Spleen (tissue), 11 donors: ENCODE results near the gene DLG1. TPM values are rescaled to one million over a fixed set of nuclear protein-coding genes. Genes with fewer than 3 reads are reported as not detected.

Experiments
- DNase-seq: peaks from one replicate; pipeline ENCODE4 v3.0.0-alpha.2; 2020
- H3K27ac ChIP-seq, 8 donors: fragments of 200-600 bp; sonication (generic) in 7 of 8; 1 replicate in 4 of 8; 2 replicates in 4 of 8; pipeline versions ENCODE4 v1.5.0 to v1.8.0; 2016 to 2021; ENCODE audit warnings: inconsistent platforms in 4 of 8, mild to moderate bottlenecking in 4 of 8, moderate library complexity in 1 of 8
- H3K27me3 ChIP-seq, 7 donors: fragments of 200-600 bp; sonication (generic) in 6 of 7; replicated peaks in 1 of 7; 1 replicate in 4 of 7; 2 replicates in 3 of 7; pipeline versions ENCODE4 v1.5.0 to v1.8.0; 2016 to 2021; ENCODE audit warnings: inconsistent platforms in 3 of 7, mild to moderate bottlenecking in 1 of 7
- H3K36me3 ChIP-seq, 6 donors: fragments of 200-600 bp; sonication (generic) in 5 of 6; 1 replicate in 4 of 6; 2 replicates in 2 of 6; pipeline versions ENCODE4 v1.5.0 to v1.8.0; 2016 to 2021; ENCODE audit warnings: inconsistent platforms in 2 of 6
- H3K4me1 ChIP-seq, 6 donors: fragments of 200-600 bp; sonication (generic) in 5 of 6; 1 replicate in 3 of 6; 2 replicates in 3 of 6; pipeline versions ENCODE4 v1.5.0 to v1.8.0; 2016 to 2021; ENCODE audit warnings: inconsistent platforms in 3 of 6
- H3K4me3 ChIP-seq, 8 donors: fragments of 200-600 bp; sonication (generic) in 7 of 8; 1 replicate in 4 of 8; 2 replicates in 4 of 8; pipeline versions ENCODE4 v1.5.0 to v1.8.0; 2016 to 2021; ENCODE audit warnings: inconsistent platforms in 4 of 8, mild to moderate bottlenecking in 4 of 8, moderate library complexity in 2 of 8
- H3K9me3 ChIP-seq, 8 donors: fragments of 200-600 bp; sonication (generic) in 7 of 8; 1 replicate in 4 of 8; 2 replicates in 4 of 8; pipeline versions ENCODE4 v1.5.0 to v1.8.0; 2016 to 2021; ENCODE audit warnings: inconsistent platforms in 4 of 8
- CTCF ChIP-seq, 11 experiments: fragments of 200-600 bp in 7 of 11; fragments of 450-650 bp in 4 of 11; sonication (generic) in 4 of 11; IDR thresholded peaks in 8 of 11; conservative IDR thresholded peaks in 3 of 11; 1 replicate in 7 of 11; 2 replicates in 4 of 11; pipeline versions ENCODE4 v1.4.0 to v1.8.0; 2016 to 2021; ENCODE audit warnings: antibody characterized with exemption in 11 of 11, inconsistent platforms in 4 of 11, mild to moderate bottlenecking in 1 of 11
- POLR2A ChIP-seq, 3 donors: fragments of 450-650 bp; IDR thresholded peaks; one replicate each; pipeline ENCODE4 v1.5.1; 2017; ENCODE audit warnings: antibody characterized with exemption in 3 of 3, mild to moderate bottlenecking in 1 of 3
- POLR2AphosphoS5 ChIP-seq, 3 donors: sonication (generic); formaldehyde crosslinking; IDR thresholded peaks; one replicate each; pipeline ENCODE4 v1.5.1; 2017; ENCODE audit warnings: antibody characterized with exemption in 3 of 3
- WGBS, 5 donors: extraction: QIAGEN DNeasy Blood & Tissue Kit in 3 of 5; methylation state at CpG; one replicate each; pipeline versions ENCODE4 v1.1.5 to v1.1.7; 2013 to 2018; 5-methylcytosine and 5-hydroxymethylcytosine counted together
- intact Hi-C: fragments of 100-400 bp; cut with DNase I; formaldehyde crosslinking; loops from one replicate; pipeline ENCODE4 v1.15.0; 2023; ENCODE audit warnings: low total_unique reads
- polyA plus RNA-seq, 3 donors: library from polyadenylated mRNA; stranded (reverse); fragments of 200-250 nt; gene quantifications; one replicate each; pipeline ENCODE4 v1.2.1, GENCODE V29; 2013
- total RNA-seq, 7 donors: library from RNA; depleted of rRNA in 3 of 7; stranded (reverse); fragments of >200 nt in 3 of 7; fragmentation: NEBNext Ultra II Directional in 4 of 7; extraction: Animal tissue kit (Norgen Biotek cat#: 25700) in 4 of 7; gene quantifications; one replicate each; pipeline versions ENCODE4 v1.1.0 to v1.2.1, GENCODE V29; 2016 to 2021
- donor health status: healthy with polysubstance abuse.
- donor health status: DM: no; HTN: no; CAD: no; lungs with moderate emphysema.
- donor health status: DM: no; HTN: no; CAD: no.
- donor health status: Bipolar disorder and iron deficiency.
- donor health status: healthy.
- donor health status: DM: no; HTN: no; CAD: no.
- donor health status: DM: yes; HTN: yes; CAD: no.

DLG1 gene
- total and polyA plus RNA-seq, 10 donors = 11.0 to 92.3 (median 59.1) TPM

- intact Hi-C loops = no loop called here
- 82 to 92% (median 88%) methylated on average over 6 of the region's 6 CpGs for WGBS, 5 donors
- no peaks in the 10 kb centered on the region for H3K36me3 ChIP-seq
Measured at GRCh38 chr3:197303452-197303851, 5.0 kb upstream of the DLG1 start.

DNA sequence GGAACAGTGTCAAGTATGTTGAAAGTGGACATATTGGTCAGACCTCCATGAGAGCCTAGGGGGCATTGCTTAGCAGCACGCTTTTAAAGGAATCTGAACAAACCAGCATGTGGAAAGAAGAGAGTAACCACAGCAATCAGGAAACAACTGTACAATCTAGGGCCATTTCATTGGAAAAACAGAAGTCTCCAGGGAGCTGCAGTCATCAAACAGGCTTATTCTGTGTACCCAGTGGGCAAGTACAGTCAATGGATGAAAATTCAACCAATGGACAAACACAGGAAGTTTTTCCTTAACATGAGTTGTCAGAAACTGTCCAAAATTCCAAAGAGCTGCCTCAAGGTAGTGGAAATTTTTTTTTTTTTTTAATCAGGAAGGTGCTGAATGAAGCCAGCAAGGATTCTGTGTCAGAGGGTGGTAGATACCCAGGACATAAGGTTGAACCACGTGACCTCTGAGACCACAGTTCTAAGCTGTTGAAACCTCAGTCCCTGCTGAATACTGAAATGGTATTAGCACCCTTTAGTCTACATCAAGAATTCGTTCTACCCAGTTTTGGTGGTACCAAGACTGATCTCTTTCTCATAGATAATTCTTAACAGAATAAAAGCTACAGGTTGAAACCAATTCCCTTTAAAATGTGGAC, 4.4 kb upstream of the DLG1 start:
- Histone ChIP-seq H3K9me3 (no peaks in the 10 kb centered on the region), H3K27ac (no peak overlapping the region), H3K4me1 (peaks cover 0 to 27% (median 13%) of the 10 kb centered on the region in 6 donors), H3K27me3 (peaks cover 0 to 15% (median 0%) of the 10 kb centered on the region in 7 donors), H3K36me3 (no peaks in the 10 kb centered on the region), H3K4me3 (no peak overlapping the region)
- no peak for DNase-seq
- intact Hi-C loops = no loop called here
- TF ChIP-seq POLR2AphosphoS5 (IDR thresholded peaks at IDR 0.05) = no peak
- TF ChIP-seq POLR2A (IDR thresholded peaks at IDR 0.05) = no peak
- no peak for TF ChIP-seq CTCF (IDR thresholded peaks at IDR 0.05 in 8 of 11, conservative IDR thresholded peaks at IDR 0.05 in 3 of 11)
- 61 to 76% (median 70%) methylated on average over 3 of the region's 3 CpGs for WGBS, 5 donors

More at GRCh38 chr3:197303452-197303851, 5.0 kb upstream of the DLG1 start:
- Histone ChIP-seq H3K27ac (no peak overlapping the region), H3K4me3 (no peak overlapping the region), H3K9me3 (no peaks in the 10 kb centered on the region), H3K27me3 (peaks cover 0 to 15% (median 0%) of the 10 kb centered on the region in 7 donors), H3K4me1 (peaks cover 0 to 27% (median 13%) of the 10 kb centered on the region in 6 donors)
- DNase-seq = no peak
- TF ChIP-seq POLR2A (IDR thresholded peaks at IDR 0.05) (no peak), POLR2AphosphoS5 (IDR thresholded peaks at IDR 0.05) (no peak), CTCF (IDR thresholded peaks at IDR 0.05 in 8 of 11, conservative IDR thresholded peaks at IDR 0.05 in 3 of 11) (no peak)

- H3K27me3 ChIP-seq = peaks cover 0 to 15% (median 0%) of the 10 kb centered on the region in 7 donors
- no peak for DNase-seq
- intact Hi-C loops = no loop called here
- no peaks in the 10 kb centered on the region for H3K36me3 ChIP-seq
- H3K4me3 ChIP-seq = no peak overlapping the region
- TF ChIP-seq CTCF (IDR thresholded peaks at IDR 0.05 in 8 of 11, conservative IDR thresholded peaks at IDR 0.05 in 3 of 11) (no peak), POLR2A (IDR thresholded peaks at IDR 0.05) (no peak)
- no peak overlapping the region for H3K27ac ChIP-seq
- H3K9me3 ChIP-seq = no peaks in the 10 kb centered on the region
- H3K4me1 ChIP-seq = peaks cover 0 to 32% (median 16%) of the 10 kb centered on the region in 6 donors
- WGBS, 5 donors = 91 to 96% (median 96%) methylated on average over 3 of the region's 3 CpGs
Measured at GRCh38 chr3:197302033-197302432, 3.6 kb upstream of the DLG1 start.

DNA sequence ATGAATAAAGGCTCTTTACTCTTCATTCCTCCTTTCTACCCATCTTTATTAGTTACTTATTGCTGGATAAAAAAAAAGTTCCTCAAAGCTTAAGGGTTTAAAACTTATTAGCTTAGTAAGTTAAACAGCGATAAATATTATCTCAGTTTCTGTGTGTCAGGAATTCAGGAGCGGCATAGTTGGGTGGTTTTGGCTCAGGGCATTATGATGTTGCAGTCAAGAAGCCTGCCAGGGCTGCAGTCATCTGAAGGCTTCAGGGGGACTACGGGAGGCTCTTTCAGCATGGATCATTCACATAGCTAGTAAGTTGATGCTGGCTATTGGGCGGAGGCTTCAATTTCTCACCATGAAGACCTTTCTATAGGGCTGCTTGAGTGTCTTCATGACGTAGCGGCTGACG, 1.9 kb upstream of the DLG1 start:
- no peak for DNase-seq
- intact Hi-C loops = no loop called here
- Histone ChIP-seq H3K27me3 (peaks cover 0 to 15% (median 0%) of the 10 kb centered on the region in 7 donors), H3K36me3 (peaks cover 0 to 9% (median 0%) of the 10 kb centered on the region in 6 donors), H3K9me3 (no peaks in the 10 kb centered on the region), H3K4me3 (no peak overlapping the region), H3K27ac (no peak overlapping the region), H3K4me1 (peaks cover 10 to 36% (median 29%) of the 10 kb centered on the region in 6 donors)
- TF ChIP-seq POLR2AphosphoS5 (IDR thresholded peaks at IDR 0.05) (no peak), POLR2A (IDR thresholded peaks at IDR 0.05) (no peak), CTCF (IDR thresholded peaks at IDR 0.05 in 8 of 11, conservative IDR thresholded peaks at IDR 0.05 in 3 of 11) (no peak)
- WGBS, 5 donors = 94 to 99% (median 96%) methylated on average over 7 of the region's 7 CpGs
